ENCODE data around the gene C1QBP. TPM values are rescaled to one million over a fixed set of nuclear protein-coding genes. Genes with fewer than 3 reads are reported as not detected.

Gene C1QBP
- total RNA-seq, 4 donors from 2014 or later: 54.2 to 86.6 (median 68.1) TPM

DNA sequence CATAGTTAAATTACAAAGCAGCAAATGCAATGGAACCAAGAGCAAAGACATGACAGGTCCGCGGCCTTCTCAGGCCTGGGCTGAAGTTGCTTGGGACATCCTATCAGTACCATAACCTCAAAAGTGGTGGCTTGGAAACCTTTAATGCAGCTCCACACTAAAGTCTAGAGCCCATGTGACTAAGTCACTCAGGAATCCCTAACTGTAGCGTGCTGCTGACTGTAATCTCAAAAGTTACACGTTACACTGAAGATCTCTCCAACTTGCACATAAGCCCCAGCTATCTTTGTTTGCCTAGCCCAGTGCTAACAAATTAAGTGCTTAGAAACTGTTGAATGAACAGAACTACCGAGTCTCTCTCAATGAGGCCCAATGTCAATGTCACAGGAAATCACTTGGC lies 47.3 kb downstream of the C1QBP start:
- Histone ChIP-seq H3K9me3 (no peaks in the 10 kb centered on the region), H3K4me1 (no peaks in the 10 kb centered on the region), H3K4me3 (no peak overlapping the region), H3K27ac (no peak overlapping the region), H3K27me3 (no peaks in the 10 kb centered on the region), H3K36me3 (peaks cover 0 to 98% (median 0%) of the 10 kb centered on the region in 3 donors)
- TF ChIP-seq, protein P1, sequence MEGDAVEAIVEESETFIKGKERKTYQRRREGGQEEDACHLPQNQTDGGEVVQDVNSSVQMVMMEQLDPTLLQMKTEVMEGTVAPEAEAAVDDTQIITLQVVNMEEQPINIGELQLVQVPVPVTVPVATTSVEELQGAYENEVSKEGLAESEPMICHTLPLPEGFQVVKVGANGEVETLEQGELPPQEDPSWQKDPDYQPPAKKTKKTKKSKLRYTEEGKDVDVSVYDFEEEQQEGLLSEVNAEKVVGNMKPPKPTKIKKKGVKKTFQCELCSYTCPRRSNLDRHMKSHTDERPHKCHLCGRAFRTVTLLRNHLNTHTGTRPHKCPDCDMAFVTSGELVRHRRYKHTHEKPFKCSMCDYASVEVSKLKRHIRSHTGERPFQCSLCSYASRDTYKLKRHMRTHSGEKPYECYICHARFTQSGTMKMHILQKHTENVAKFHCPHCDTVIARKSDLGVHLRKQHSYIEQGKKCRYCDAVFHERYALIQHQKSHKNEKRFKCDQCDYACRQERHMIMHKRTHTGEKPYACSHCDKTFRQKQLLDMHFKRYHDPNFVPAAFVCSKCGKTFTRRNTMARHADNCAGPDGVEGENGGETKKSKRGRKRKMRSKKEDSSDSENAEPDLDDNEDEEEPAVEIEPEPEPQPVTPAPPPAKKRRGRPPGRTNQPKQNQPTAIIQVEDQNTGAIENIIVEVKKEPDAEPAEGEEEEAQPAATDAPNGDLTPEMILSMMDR (IDR thresholded peaks at IDR 0.05): no peak
- no peak for TF ChIP-seq POLR2A (IDR thresholded peaks at IDR 0.05)
- no peak for DNase-seq

Other genes with a start within 250 kb of the C1QBP start
- gene ZNF594, start 247.3 kb downstream of the C1QBP start, total RNA-seq: 10 to 100 TPM; 10.2 to 23.9 (median 18.5) TPM
- 10 to 100 TPM in 1 of 4 donors, 1 to 10 TPM in 1, under 1 TPM in 1, not detected in 1; 0.35 to 16.5 (median 1.5) TPM for gene SCIMP, start 204.3 kb downstream of the C1QBP start, total RNA-seq
- gene RABEP1, start 156.9 kb downstream of the C1QBP start, total RNA-seq: 10 to 100 TPM; 20.5 to 85.0 (median 33.1) TPM
- 100 to 1,000 TPM in 2 of 4 donors, 10 to 100 TPM in 2; 62.7 to 220 (median 83.8) TPM for gene NUP88, start 19.5 kb downstream of the C1QBP start, total RNA-seq
- gene RPAIN, start 19.0 kb downstream of the C1QBP start, total RNA-seq: 10 to 100 TPM; 27.8 to 96.6 (median 49.6) TPM
- gene DHX33, start 29.8 kb upstream of the C1QBP start, total RNA-seq: 10 to 100 TPM in 3 of 4 donors, 1 to 10 TPM in 1; 8.8 to 18.2 (median 11.5) TPM
- 10 to 100 TPM in 3 of 4 donors, 1 to 10 TPM in 1; 3.3 to 42.8 (median 36.1) TPM for gene DERL2, start 47.0 kb upstream of the C1QBP start, total RNA-seq
- gene MIS12, start 47.4 kb upstream of the C1QBP start, total RNA-seq: 10 to 100 TPM in 3 of 4 donors, 1 to 10 TPM in 1; 9.2 to 23.9 (median 14.0) TPM
- 10 to 100 TPM in 3 of 4 donors, 1 to 10 TPM in 1; 8.6 to 80.0 (median 18.5) TPM for gene NLRP1, start 145.4 kb upstream of the C1QBP start, total RNA-seq